ENCODE results near the gene RHOXF2B. TPM values are rescaled to one million over a fixed set of nuclear protein-coding genes. Genes with fewer than 3 reads are reported as not detected.

Gene RHOXF2B
- total RNA-seq, 1 donor from 2014 or later = not detected

Other genes starting within 250 kb of the RHOXF2B start
- gene UPF3B, start 224.7 kb downstream of the RHOXF2B start, total RNA-seq = 10.3 and 11.2 TPM in 2 replicates
- gene RNF113A, start 206.0 kb downstream of the RHOXF2B start, total RNA-seq = 27.9 and 29.9 TPM in 2 replicates
- 104 and 106 TPM in 2 replicates for gene NDUFA1, start 205.9 kb downstream of the RHOXF2B start, total RNA-seq
- gene AKAP14, start 181.8 kb downstream of the RHOXF2B start, total RNA-seq = not detected in 2 replicates
- gene NKAP, start 133.9 kb downstream of the RHOXF2B start, total RNA-seq = 7.9 and 8.0 TPM in 2 replicates
- not detected in 2 replicates for gene RHOXF1, start 38.2 kb upstream of the RHOXF2B start, total RNA-seq
- gene RHOXF2, start 80.9 kb upstream of the RHOXF2B start, total RNA-seq = not detected in 2 replicates
- gene ZBTB33, start 173.1 kb upstream of the RHOXF2B start, total RNA-seq = 12.6 and 13.2 TPM in 2 replicates
- gene TMEM255A, start 233.8 kb upstream of the RHOXF2B start, total RNA-seq = not detected in 2 replicates

All from T-helper 2 cell treated with Interferon-gamma antibody and Interleukin-4, amounts not matched to agents 100 ng/mL and 5 ng/mL, for 36 hours (primary cell).